Kasumi-1 (cell line): Measurements from ENCODE around the gene CTNNA3.
"Not testable (repeated sequence)": the region's sequence is repeated elsewhere in the genome, so short reads cannot be mapped to it uniquely, and the experiment has no call there.

Experiments
- DNase-seq, 2 experiments: peaks; one replicate each; lab custom pipeline; 2025; lab: John Stamatoyannopoulos, UW

Gene CTNNA3

GRCh38 chr10:66378117-66378876 is 1317.7 kb downstream of the CTNNA3 start:
- DNase-seq: no peak

- no peak for DNase-seq
These were observed 1327.8 kb downstream of the CTNNA3 start for GRCh38 chr10:66368146-66368545.

DNA sequence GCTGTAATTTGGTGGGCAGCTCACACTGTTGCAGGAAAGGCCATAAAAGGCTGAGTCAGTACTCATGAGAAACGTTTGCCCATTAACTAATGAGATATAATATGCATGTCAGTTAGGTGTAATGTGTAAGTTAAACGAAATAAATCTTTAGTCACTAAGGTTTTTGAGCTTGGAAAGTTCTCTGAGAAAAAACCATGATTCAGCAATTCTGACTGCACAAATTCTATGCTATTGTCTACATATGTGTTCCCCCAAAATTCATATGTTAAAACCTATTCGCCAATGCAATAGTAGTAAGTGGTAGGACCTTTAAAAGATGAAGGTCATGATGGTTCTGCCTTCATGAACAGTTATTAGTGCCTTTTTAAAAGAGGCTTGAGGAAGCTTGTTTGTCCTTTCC is 1329.8 kb downstream of the CTNNA3 start:
- DNase-seq: no peak

DNA sequence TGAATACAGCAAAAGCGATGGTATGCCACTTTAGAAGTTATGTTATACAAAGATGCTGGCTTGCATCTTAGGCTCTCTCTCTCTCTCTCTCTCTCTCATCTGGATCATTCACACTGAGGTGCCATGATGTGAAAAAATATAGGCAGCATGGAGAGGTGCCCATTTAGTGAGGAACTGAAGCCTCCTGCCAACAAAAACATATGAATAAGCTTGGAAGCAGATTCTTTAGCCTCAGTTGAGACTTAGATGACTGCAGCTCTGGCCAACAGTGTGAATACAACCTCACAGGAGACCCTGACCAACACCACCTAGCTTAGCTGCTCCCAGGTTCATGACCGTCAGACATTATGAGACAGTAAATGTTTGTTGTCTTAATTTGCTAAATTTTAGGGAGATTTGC is 1330.3 kb downstream of the CTNNA3 start:
- no peak for DNase-seq

GRCh38 chr10:66362522-66362921 is 1333.5 kb downstream of the CTNNA3 start:
- no peak for DNase-seq

DNA sequence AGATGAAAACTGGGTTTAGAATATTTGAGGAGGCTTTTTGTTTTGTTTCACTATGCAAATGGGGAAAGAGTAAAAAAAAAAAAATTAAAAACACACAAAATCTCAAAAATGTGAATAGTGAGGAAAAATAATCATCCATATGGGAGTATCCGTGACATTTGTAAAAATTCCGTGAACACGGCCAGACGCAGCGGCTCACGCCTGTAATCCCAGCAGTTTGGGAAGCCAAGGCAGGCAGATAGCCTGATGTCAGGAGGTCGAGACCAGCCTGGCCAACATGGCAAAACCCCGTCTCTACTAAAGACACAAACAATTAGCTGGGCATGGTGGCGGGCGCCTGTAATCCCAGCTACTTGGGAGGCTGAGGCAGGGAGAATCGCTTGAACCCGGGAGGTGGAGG is 1342.2 kb downstream of the CTNNA3 start:
- DNase-seq: not testable (repeated sequence)

- no peak for DNase-seq
These were observed 1342.6 kb downstream of the CTNNA3 start for GRCh38 chr10:66353422-66353821.

- no peak for DNase-seq
These were observed 1345.2 kb downstream of the CTNNA3 start for GRCh38 chr10:66350622-66351399.

GRCh38 chr10:66349726-66350125 is 1346.3 kb downstream of the CTNNA3 start:
- DNase-seq: no peak

GRCh38 chr10:66349076-66349475 is 1346.9 kb downstream of the CTNNA3 start:
- no peak for DNase-seq

- DNase-seq: no peak
These were observed 1358.8 kb downstream of the CTNNA3 start for GRCh38 chr10:66337211-66337610.

- no peak for DNase-seq
These were observed 1359.2 kb downstream of the CTNNA3 start for GRCh38 chr10:66336791-66337190.

DNA sequence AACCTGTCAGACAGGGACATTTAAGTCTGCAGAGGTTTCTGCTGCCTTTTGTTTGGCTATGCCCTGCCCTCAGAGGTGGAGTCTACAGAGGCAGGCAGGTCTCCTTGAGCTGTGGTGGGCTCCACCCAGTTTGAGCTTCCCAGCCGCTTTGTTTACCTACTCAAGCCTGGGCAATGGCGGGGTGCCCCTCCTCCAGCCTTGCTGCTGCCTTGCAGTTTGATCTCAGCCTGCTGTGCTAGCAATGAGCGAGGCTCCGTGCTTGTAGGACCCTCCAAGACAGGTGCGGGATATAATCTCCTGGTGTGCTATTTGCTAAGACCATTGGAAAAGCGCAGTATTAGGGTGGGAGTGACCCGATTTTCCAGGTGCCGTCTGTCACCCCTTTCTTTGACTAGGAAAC is 1360.2 kb downstream of the CTNNA3 start:
- DNase-seq: not testable (repeated sequence)

DNA sequence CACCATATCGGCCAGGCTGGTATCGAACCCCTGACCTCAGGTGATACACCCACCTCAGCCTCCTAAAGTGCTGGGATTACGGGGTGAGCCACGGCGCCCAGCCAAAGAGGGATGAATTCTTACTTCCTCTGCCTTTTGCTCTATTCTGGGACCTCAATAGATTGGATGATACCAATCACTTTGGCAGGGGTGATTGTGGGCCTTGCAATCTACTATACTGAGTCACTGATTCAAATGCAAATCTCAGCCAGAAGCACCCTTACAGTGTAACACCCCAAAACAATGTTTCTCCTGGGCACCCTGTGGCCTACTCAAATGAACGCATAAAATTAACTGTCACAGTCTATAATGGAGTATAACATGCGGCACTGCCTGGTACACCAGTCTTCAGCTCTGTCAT is 1366.8 kb downstream of the CTNNA3 start:
- DNase-seq: no peak

DNA sequence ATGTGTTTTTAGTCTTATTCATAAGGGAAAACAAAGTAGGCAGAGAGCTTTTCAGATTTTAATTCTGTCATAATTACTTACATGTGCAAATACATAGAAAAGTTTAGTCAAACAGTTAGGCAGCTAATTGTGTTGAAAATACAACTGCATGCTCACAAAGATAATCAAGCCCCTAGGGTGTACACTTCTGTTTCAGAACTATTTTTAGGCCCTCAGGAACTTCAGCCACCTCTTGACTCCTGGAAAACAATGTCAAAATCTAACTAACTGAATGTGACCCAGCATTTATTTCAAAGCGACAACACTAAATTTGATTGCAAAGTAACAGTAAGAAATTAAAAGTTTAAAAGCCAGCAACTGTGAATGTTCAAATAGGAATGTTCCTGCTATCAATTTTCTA is 1369.1 kb downstream of the CTNNA3 start:
- no peak for DNase-seq

GRCh38 chr10:66322777-66323176 is 1373.2 kb downstream of the CTNNA3 start:
- no peak for DNase-seq

- no peak for DNase-seq
These were observed 1374.0 kb downstream of the CTNNA3 start for GRCh38 chr10:66321723-66322665.

- DNase-seq: no peak
These were observed 1377.2 kb downstream of the CTNNA3 start for GRCh38 chr10:66318761-66319160.

- DNase-seq: peak; percentile 17 to 39
These were observed 1388.2 kb downstream of the CTNNA3 start for GRCh38 chr10:66307826-66308225.

DNA sequence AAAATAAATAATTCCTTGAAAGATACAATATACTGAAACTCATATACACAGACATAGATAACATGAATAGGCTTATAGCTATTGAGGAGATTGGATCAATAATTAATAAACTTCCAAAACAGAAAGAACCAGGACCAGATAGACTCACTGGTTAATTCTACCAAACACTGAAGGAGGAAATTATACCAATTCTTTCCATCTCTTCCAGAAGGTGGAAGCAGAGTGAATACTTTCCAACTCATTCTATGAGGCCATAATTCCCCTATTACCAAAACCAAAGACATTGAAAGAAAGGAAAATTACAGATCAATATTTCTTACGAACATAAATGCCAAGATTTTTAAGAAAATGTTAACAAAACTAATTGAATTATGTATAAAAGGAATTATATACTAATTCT is 1394.9 kb downstream of the CTNNA3 start:
- DNase-seq: no peak

DNA sequence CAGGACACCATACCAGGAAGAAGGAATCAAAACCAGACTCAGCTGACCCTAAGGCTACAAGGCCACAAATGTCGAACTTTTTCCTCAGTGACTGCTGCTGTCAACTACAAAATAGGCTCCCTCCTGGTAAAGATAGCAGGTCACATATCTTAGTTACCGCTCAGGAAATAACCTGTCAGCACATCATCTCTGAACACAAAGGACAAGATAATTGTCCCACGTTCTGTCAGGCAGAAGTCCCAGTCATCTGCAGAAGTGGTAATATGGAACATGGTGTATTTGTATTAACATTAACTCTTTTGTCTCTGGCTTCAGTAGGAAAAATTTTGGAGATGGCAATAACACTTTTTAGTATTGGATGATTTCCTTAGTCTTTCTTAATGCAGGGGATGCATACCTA is 1400.4 kb downstream of the CTNNA3 start:
- DNase-seq: no peak

GRCh38 chr10:66294538-66294937 is 1401.5 kb downstream of the CTNNA3 start:
- DNase-seq: no peak
